ENCODE data around the gene LGALS3BP. TPM values are rescaled to one million over a fixed set of nuclear protein-coding genes. Genes with fewer than 3 reads are reported as not detected.

The LGALS3BP gene
- total and polyA plus RNA-seq, 7 donors, result 92.5 to 415 (median 180) TPM

DNA sequence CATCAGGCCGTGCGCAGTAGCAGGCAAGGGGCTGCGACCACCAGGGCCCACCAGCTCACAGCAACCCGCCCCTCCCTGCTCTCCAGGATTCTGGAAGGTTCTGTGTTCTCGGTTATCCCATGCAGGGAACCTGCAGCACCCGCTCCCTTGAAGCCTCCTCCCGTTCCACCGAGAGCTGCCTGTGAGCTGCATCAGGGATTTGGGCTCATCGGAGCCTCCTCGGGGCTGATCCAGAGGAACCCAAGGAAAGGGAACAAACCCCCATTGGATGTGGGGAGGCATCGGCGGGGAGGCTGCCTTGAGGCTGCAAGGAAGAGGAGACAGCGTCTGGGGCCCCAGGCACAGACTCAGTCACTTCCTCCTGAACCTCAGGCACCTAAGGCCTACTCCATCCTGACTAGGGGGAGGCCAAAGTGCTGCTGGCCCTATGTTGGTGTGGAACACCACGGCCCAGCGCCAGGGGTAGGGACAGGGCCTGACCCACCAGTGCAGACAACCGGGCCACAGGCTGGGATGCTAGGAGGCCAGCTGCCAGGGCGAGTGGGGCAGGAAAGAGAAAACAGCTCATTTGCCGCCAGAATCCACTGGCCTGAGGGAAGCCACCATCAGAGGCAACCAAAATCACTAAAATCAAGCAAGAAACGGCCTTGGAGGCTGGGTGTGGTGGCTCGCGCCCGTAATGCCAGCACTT lies 14.4 kb upstream of the LGALS3BP start:
- no peak for TF ChIP-seq POLR2AphosphoS5 (IDR thresholded peaks at IDR 0.05)
- TF ChIP-seq EP300 (IDR thresholded peaks at IDR 0.05), result no peak
- no peak for TF ChIP-seq POLR2A (IDR thresholded peaks at IDR 0.05)
- TF ChIP-seq, protein P1, sequence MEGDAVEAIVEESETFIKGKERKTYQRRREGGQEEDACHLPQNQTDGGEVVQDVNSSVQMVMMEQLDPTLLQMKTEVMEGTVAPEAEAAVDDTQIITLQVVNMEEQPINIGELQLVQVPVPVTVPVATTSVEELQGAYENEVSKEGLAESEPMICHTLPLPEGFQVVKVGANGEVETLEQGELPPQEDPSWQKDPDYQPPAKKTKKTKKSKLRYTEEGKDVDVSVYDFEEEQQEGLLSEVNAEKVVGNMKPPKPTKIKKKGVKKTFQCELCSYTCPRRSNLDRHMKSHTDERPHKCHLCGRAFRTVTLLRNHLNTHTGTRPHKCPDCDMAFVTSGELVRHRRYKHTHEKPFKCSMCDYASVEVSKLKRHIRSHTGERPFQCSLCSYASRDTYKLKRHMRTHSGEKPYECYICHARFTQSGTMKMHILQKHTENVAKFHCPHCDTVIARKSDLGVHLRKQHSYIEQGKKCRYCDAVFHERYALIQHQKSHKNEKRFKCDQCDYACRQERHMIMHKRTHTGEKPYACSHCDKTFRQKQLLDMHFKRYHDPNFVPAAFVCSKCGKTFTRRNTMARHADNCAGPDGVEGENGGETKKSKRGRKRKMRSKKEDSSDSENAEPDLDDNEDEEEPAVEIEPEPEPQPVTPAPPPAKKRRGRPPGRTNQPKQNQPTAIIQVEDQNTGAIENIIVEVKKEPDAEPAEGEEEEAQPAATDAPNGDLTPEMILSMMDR (IDR thresholded peaks at IDR 0.05), result no peak
- H3K4me1 ChIP-seq, result peaks cover 0 to 12% (median 4%) of the 10 kb centered on the region in 4 donors
- no peaks in the 10 kb centered on the region for H3K9me3 ChIP-seq
- peaks cover 9 to 74% (median 21%) of the 10 kb centered on the region in 4 donors for H3K36me3 ChIP-seq
- peak; percentile 53 for DNase-seq
- no peak overlapping the region for H3K4me3 ChIP-seq
- intact Hi-C loops (cut with DNase I), result no loop called here
- no peaks in the 10 kb centered on the region for H3K27me3 ChIP-seq
- 89 to 91% methylated on average over 22 of the region's 22 CpGs for WGBS, 2 donors
- H3K27ac ChIP-seq, result no peak overlapping the region

DNA sequence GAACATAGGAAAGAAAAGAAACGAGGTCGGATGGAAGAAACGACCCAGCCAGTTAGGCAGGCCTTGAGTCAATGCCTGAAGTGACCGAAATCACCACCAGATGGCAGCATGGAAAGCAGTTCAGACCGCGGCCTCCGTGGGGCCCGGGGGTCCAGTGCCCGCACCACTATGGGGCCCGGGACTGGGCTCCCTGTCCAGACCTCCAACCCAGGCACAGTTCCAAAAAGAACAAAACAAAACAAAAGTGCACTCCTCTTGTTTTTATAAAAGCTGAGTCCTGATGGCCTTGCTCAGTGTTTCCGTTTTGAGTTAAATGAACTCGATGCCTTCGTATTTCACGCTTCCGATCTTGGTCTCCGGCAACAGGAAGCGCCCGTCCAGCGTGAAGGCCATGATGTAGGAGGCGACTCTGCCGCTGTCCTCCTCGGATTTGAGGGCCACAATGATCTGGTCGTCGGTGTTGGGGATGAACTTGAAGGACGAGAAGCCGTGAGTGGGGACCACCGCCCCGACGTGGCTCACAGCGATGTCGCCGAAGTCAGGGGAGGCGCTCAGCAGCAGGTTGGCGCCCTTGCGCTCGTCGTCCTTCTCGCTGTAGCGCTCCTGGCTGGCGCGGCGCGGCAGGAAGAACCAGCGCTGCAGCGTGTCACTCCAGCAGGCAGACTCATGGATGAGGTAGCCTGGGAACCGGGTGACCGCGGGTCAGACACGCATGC lies 13.7 kb upstream of the LGALS3BP start:
- peak; percentile 67 for DNase-seq

DNA sequence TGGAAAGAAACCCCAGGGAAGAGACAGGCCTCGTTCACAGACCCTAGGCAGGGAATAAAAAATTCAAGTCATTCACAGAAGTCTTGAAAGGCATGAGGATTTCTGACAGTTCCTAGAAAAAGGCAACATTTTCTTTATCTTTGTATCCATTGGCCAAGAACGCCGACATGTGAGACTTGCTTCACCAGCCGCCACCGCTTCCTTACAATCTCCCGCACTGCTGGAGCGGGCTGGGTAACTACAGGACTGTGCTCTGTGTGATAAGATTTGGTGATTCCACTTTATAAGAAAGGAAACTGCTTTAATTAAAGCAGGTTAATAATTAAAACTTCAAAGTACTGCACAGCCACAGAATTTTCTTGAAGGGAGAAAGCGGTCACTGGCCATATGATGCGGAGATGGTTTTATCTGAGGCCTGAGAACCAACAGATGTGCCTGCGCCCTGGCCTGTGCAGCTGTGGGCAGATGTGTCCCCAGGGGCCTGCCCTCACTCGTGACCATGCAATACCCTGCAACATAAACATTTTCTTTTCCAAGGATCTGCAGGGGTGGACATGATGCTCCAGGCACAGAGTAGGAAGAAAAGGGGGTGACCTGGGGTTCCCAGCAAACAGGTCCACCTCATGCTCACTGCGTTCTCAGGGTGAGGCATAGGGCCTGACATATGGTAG lies 13.0 kb upstream of the LGALS3BP start:
- intact Hi-C loops (cut with DNase I), result no loop called here
- peak; percentile 38 for DNase-seq
- TF ChIP-seq POLR2AphosphoS5 (IDR thresholded peaks at IDR 0.05) (no peak), POLR2A (IDR thresholded peaks at IDR 0.05) (no peak), EP300 (IDR thresholded peaks at IDR 0.05) (no peak)
- TF ChIP-seq, protein P1 (IDR thresholded peaks at IDR 0.05), result no peak
- WGBS, 2 donors, result 62 to 66% methylated on average over 12 of the region's 12 CpGs
- H3K9me3 ChIP-seq, result no peaks in the 10 kb centered on the region
- peaks cover 0 to 16% (median 6%) of the 10 kb centered on the region in 4 donors for H3K4me1 ChIP-seq
- no peak overlapping the region for H3K27ac ChIP-seq
- H3K27me3 ChIP-seq, result no peaks in the 10 kb centered on the region
- peaks cover 9 to 70% (median 21%) of the 10 kb centered on the region in 4 donors for H3K36me3 ChIP-seq
- H3K4me3 ChIP-seq, result no peak overlapping the region

More for the DNA sequence above, 13.7 kb upstream of the LGALS3BP start:
- Histone ChIP-seq H3K4me1 (peaks cover 0 to 12% (median 4%) of the 10 kb centered on the region in 4 donors), H3K9me3 (no peaks in the 10 kb centered on the region), H3K27me3 (no peaks in the 10 kb centered on the region), H3K4me3 (no peak overlapping the region), H3K27ac (no peak overlapping the region), H3K36me3 (peaks cover 9 to 74% (median 21%) of the 10 kb centered on the region in 4 donors)
- intact Hi-C loops (cut with DNase I), result no loop called here
- WGBS, 2 donors, result 76 to 78% methylated on average over 49 of the region's 49 CpGs
- TF ChIP-seq, protein P1 (IDR thresholded peaks at IDR 0.05), result peak in 3 of 4 experiments; percentile 62 to 76 (median 66)
- no peak for TF ChIP-seq POLR2A (IDR thresholded peaks at IDR 0.05)
- no peak for TF ChIP-seq POLR2AphosphoS5 (IDR thresholded peaks at IDR 0.05)
- TF ChIP-seq EP300 (IDR thresholded peaks at IDR 0.05), result no peak

DNA sequence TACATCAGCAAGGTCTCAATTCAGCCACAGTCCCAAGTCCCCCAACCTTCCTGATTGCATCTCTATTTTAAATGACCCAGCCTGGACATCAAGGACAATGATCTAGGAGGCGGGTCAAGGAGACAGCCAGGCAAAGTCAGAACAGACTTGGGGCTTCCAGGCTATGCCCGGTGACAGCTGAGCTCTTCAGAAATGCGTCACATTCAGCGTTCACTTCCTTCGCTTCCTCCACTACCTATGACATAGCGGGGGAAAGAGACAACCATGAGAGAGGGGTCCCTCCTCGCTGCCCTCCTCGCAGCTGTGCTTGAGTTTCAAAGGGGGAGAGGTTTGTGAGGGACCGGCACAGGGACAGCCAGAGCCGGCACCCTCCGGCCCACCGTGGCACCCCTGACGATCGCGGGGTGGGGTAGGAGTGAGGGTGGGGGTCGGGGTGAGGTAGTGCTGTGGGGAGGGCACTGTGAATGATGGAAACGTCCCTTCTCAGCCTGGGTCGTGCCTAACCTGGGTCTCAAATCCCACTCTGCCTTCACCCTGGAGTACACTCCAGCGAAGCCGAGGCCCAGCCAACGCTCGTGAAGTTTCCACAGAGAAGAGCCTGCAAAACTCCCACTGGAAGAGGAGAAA lies 12.3 kb upstream of the LGALS3BP start:
- intact Hi-C loops (cut with DNase I), result no loop called here
- WGBS, 2 donors, result 86 to 90% methylated on average over 22 of the region's 22 CpGs

More for the DNA sequence above, 12.3 kb upstream of the LGALS3BP start:
- peak; percentile 44 for DNase-seq
- Histone ChIP-seq H3K9me3 (no peaks in the 10 kb centered on the region), H3K4me1 (peaks cover 0 to 20% (median 6%) of the 10 kb centered on the region in 4 donors), H3K4me3 (no peak overlapping the region), H3K27ac (no peak overlapping the region), H3K36me3 (peaks cover 6 to 64% (median 18%) of the 10 kb centered on the region in 4 donors), H3K27me3 (no peaks in the 10 kb centered on the region)
- TF ChIP-seq EP300 (IDR thresholded peaks at IDR 0.05) (no peak), POLR2A (IDR thresholded peaks at IDR 0.05) (no peak), POLR2AphosphoS5 (IDR thresholded peaks at IDR 0.05) (no peak)
- TF ChIP-seq, protein P1 (IDR thresholded peaks at IDR 0.05), result no peak

All from sigmoid colon (tissue), 7 donors.